ENCODE results near the gene CDKL4.

GRCh38 chr2:39232141-39232540, 11.6 kb downstream of the CDKL4 start:
- TF ChIP-seq CTCF (IDR thresholded peaks at IDR 0.05) (no peak), POLR2AphosphoS5 (IDR thresholded peaks at IDR 0.05) (no peak)

All from sigmoid colon (tissue), 4 donors.